Panc1 (cell line): ENCODE results near the gene TTF2. TPM values are rescaled to one million over a fixed set of nuclear protein-coding genes. Genes with fewer than 3 reads are reported as not detected.

ENCODE experiments used
- ATAC-seq: fragments of 200-7000 bp; cut with Tn5 transposase; 2 replicates; pipeline ENCODE4 v1.9.1; 2020; ENCODE audit warnings: mild to moderate bottlenecking, moderate library complexity
- BruUV-seq: library from RNA; stranded (reverse); fragments of 400-500 nt; replicated peaks from 2 replicates; lab custom pipeline; 2021; lab: Mats Ljungman, UMichigan
- CTCF ChIA-PET: fragments of 300-600 bp; sonication (Branson Sonifier 250); formaldehyde crosslinking; loops from one replicate; lab custom pipeline; 2022; ENCODE audit warnings: antibody characterized with exemption; lab: Charles Lee
- POLR2A ChIA-PET: fragments of 300-600 bp; sonication (Branson Sonifier 250); formaldehyde crosslinking; loops from one replicate; lab custom pipeline; 2022; ENCODE audit warnings: antibody characterized with exemption; lab: Charles Lee
- DNase-seq: peaks from one replicate; pipeline ENCODE4 v3.0.0-alpha.2; 2010; ENCODE audit warnings: low read depth, low spot score
- H3K27ac ChIP-seq: 2 replicates; pipeline ENCODE4 v1.5.1; 2011; ENCODE audit warnings: mild to moderate bottlenecking, low read length, inconsistent platforms
- H3K27me3 ChIP-seq: fragments of 200-500 bp; sonication (Bioruptor generic); 2 replicates; pipeline ENCODE4 v1.6.0; 2014; ENCODE audit warnings: low read length, inconsistent platforms; ENCODE audit not compliant: control insufficient read depth, insufficient read depth
- H3K36me3 ChIP-seq: fragments of 200-500 bp; sonication (Bioruptor generic); 2 replicates; pipeline ENCODE4 v1.5.1; 2014; ENCODE audit warnings: inconsistent platforms, mild to moderate bottlenecking, low read length, moderate library complexity; ENCODE audit not compliant: control insufficient read depth, insufficient read depth
- H3K4me1 ChIP-seq: 2 replicates; pipeline ENCODE4 v1.5.1; 2011; ENCODE audit warnings: inconsistent platforms, mild to moderate bottlenecking, low read length, moderate library complexity; ENCODE audit not compliant: control insufficient read depth, insufficient read depth
- H3K4me3 ChIP-seq, 2 experiments: 2 replicates each; pipeline ENCODE4 v1.5.1; 2011 to 2012; ENCODE audit warnings: low read depth in 2 of 2, low read length in 2 of 2, mild to moderate bottlenecking in 2 of 2, inconsistent platforms in 1 of 2, moderate library complexity in 1 of 2
- H3K9me3 ChIP-seq: fragments of 200-500 bp; sonication (Bioruptor generic); 2 replicates; pipeline ENCODE4 v1.5.1; 2014; ENCODE audit warnings: low read depth, mild to moderate bottlenecking, inconsistent platforms, low read length, moderate library complexity; ENCODE audit not compliant: control insufficient read depth, insufficient read depth
- CTCF ChIP-seq: fragments of 450-650 bp; IDR thresholded peaks from 2 replicates; pipeline ENCODE4 v1.5.1; 2017; ENCODE audit warnings: mild to moderate bottlenecking
- POLR2AphosphoS5 ChIP-seq: IDR thresholded peaks from 2 replicates; pipeline ENCODE4 v1.6.1; 2012; ENCODE audit warnings: mild to moderate bottlenecking, low read depth, low read length, moderate library complexity
- REST ChIP-seq, 2 experiments: IDR thresholded peaks; 2 replicates each; pipeline ENCODE4 v1.6.1; 2011 to 2012; ENCODE audit warnings: low read depth in 2 of 2, control low read depth in 1 of 2, low read length in 1 of 2, mild to moderate bottlenecking in 1 of 2, moderate library complexity in 1 of 2; ENCODE audit not compliant: insufficient read depth in 1 of 2
- SIN3A ChIP-seq: IDR thresholded peaks from 2 replicates; pipeline ENCODE4 v1.6.1; 2012; ENCODE audit warnings: low read depth, mild to moderate bottlenecking, low read length, moderate library complexity, borderline replicate concordance; ENCODE audit not compliant: insufficient read depth
- TCF7L2 ChIP-seq: IDR thresholded peaks from 2 replicates; pipeline ENCODE4 v1.6.1; 2011; ENCODE audit warnings: mild to moderate bottlenecking, low read depth, low read length, inconsistent platforms
- in situ Hi-C: cut with HindIII; loops from 2 replicates; pipeline ENCODE4 v1.10.0; 2016; ENCODE audit warnings: low sequenced_read_pairs, low pct_unique_long_range_greater_than_20kb
- intact Hi-C: fragments of 100-400 bp; cut with micrococcal nuclease; formaldehyde crosslinking; loops from one replicate; pipeline ENCODE4 v1.10.0; 2022; ENCODE audit not compliant: unreplicated experiment
- total RNA-seq: library from RNA; stranded (reverse); gene quantifications from one replicate; pipeline ENCODE4 v1.2.1, GENCODE V29; 2021; ENCODE audit not compliant: unreplicated experiment

The TTF2 gene
- total RNA-seq, 1 experiment from 2014 or later: 32.7 TPM

- no peaks in the 10 kb centered on the region for H3K36me3 ChIP-seq
- POLR2A ChIA-PET: no interaction called here
- TF ChIP-seq POLR2AphosphoS5 (no peak), REST (IDR thresholded peaks at IDR 0.05; ENCODE audit: insufficient read depth in 1 of 2, low read depth in 2 of 2, low read length in 1 of 2) (no peak), CTCF (no peak), SIN3A (no peak), TCF7L2 (no peak)
- ATAC-seq (no peak), DNase-seq (no peak)
- BruUV-seq: no TSS peak
- no peaks in the 10 kb centered on the region for H3K27me3 ChIP-seq
- no peaks in the 10 kb centered on the region for H3K9me3 ChIP-seq
- intact Hi-C loops: no loop called here
- in situ Hi-C loops: no loop called here
- H3K27ac ChIP-seq: no peak overlapping the region
- no peaks in the 10 kb centered on the region for H3K4me1 ChIP-seq
- CTCF ChIA-PET: no interaction called here
- no peak overlapping the region for H3K4me3 ChIP-seq
These were observed 15.9 kb upstream of the TTF2 start for GRCh38 chr1:117044217-117044616.

GRCh38 chr1:117045644-117046043 is 14.5 kb upstream of the TTF2 start:
- no peaks in the 10 kb centered on the region for H3K9me3 ChIP-seq
- CTCF ChIA-PET: no interaction called here
- intact Hi-C loops (no loop called here), in situ Hi-C loops (no loop called here)
- no peak overlapping the region for H3K4me3 ChIP-seq
- ATAC-seq: no peak
- no TSS peak for BruUV-seq
- no peaks in the 10 kb centered on the region for H3K4me1 ChIP-seq
- no peak overlapping the region for H3K27ac ChIP-seq
- POLR2A ChIA-PET: no interaction called here
- no peak for DNase-seq
- no peaks in the 10 kb centered on the region for H3K36me3 ChIP-seq
- TF ChIP-seq POLR2AphosphoS5 (no peak), REST (IDR thresholded peaks at IDR 0.05; ENCODE audit: insufficient read depth in 1 of 2, low read depth in 2 of 2, low read length in 1 of 2) (no peak), TCF7L2 (no peak), SIN3A (no peak), CTCF (no peak)
- H3K27me3 ChIP-seq: no peaks in the 10 kb centered on the region
